Natural killer cell (primary cell): ENCODE measurements around the gene ASIC3. TPM values are rescaled to one million over a fixed set of nuclear protein-coding genes. Genes with fewer than 3 reads are reported as not detected.

Experiments used
- ATAC-seq, 3 donors: fragments of 150-1000 bp in 2 of 3; fragments of 200-7000 bp in 1 of 3; cut with Tn5 transposase; 1 replicate in 1 of 3; 2 replicates in 2 of 3; pipeline ENCODE4 v1.10.0; 2021; ENCODE audit warnings: mild to moderate bottlenecking in 2 of 3, moderate library complexity in 2 of 3
- DNase-seq, 2 donors: peaks; one replicate each; pipeline versions ENCODE4 v3.0.0 to v3.0.0-alpha.2; 2013 to 2021; ENCODE audit warnings: mixed read lengths in 1 of 2
- H3K27ac ChIP-seq: one replicate; pipeline ENCODE4 v1.5.1; 2013; ENCODE audit warnings: mild to moderate bottlenecking, low read length
- H3K27me3 ChIP-seq: one replicate; pipeline ENCODE4 v1.6.1; 2013; ENCODE audit warnings: low read length; ENCODE audit not compliant: control insufficient read depth, insufficient read depth
- H3K36me3 ChIP-seq: one replicate; pipeline ENCODE4 v1.6.1; 2013; ENCODE audit warnings: low read length; ENCODE audit not compliant: control insufficient read depth, insufficient read depth
- H3K4me1 ChIP-seq: one replicate; pipeline ENCODE4 v1.6.1; 2013; ENCODE audit warnings: low read length; ENCODE audit not compliant: control insufficient read depth, insufficient read depth
- H3K4me3 ChIP-seq: one replicate; pipeline ENCODE4 v1.5.1; 2013; ENCODE audit warnings: low read length
- H3K9me3 ChIP-seq: one replicate; pipeline ENCODE4 v1.6.1; 2013; ENCODE audit warnings: low read length; ENCODE audit not compliant: control insufficient read depth, insufficient read depth
- H3K27ac Mint-ChIP-seq, 2 donors: one replicate each; pipeline ENCODE4 v1.8.0; 2022; ENCODE audit warnings: mild to moderate bottlenecking in 2 of 2, mixed read lengths in 2 of 2, moderate library complexity in 1 of 2
- H3K27me3 Mint-ChIP-seq, 2 donors: one replicate each; pipeline ENCODE4 v1.8.0; 2022; ENCODE audit warnings: low read depth in 2 of 2, mixed read lengths in 2 of 2
- H3K36me3 Mint-ChIP-seq: one replicate; pipeline ENCODE4 v1.8.0; 2022; ENCODE audit warnings: mixed read lengths
- H3K4me1 Mint-ChIP-seq, 2 donors: one replicate each; pipeline ENCODE4 v1.8.0; 2022; ENCODE audit warnings: mixed read lengths in 2 of 2
- H3K4me3 Mint-ChIP-seq: one replicate; pipeline ENCODE4 v1.8.0; 2022; ENCODE audit warnings: mild to moderate bottlenecking, moderate library complexity, mixed read lengths
- H3K9me3 Mint-ChIP-seq, 2 donors: one replicate each; pipeline ENCODE4 v1.8.0; 2022; ENCODE audit warnings: mixed read lengths in 2 of 2
- CTCF ChIP-seq: fragments of 200-600 bp; IDR thresholded peaks from one replicate; pipeline ENCODE4 v1.8.0; 2022; ENCODE audit warnings: antibody characterized with exemption
- WGBS: methylation state at CpG from one replicate; pipeline ENCODE4 v1.1.7; 2013; ENCODE audit warnings: missing lambda C conversion rate; ENCODE audit not compliant: insufficient coverage; 5-methylcytosine and 5-hydroxymethylcytosine counted together
- intact Hi-C: fragments of 100-400 bp; cut with micrococcal nuclease; formaldehyde crosslinking; loops from one replicate; pipeline ENCODE4 v1.14.2; 2022
- total RNA-seq, 4 donors: library from RNA; stranded (reverse); fragments of 120-200 nt in 1 of 4; gene quantifications; one replicate each; pipeline versions ENCODE4 v1.2.3 to v1.2.4, GENCODE V29; 2013 to 2022

The ASIC3 gene
- total RNA-seq, 3 donors from 2014 or later (not counting 1 experiment from before 2014, with no cell fraction given) = 5.7 to 7.9 (median 5.9) TPM

GRCh38 chr7:151017370-151017952 is 30.9 kb upstream of the ASIC3 start:
- DNase-seq (peak in 1 of 2 donors; percentile 47), ATAC-seq (no peak)
- Histone ChIP-seq H3K27ac (no peak overlapping the region), H3K4me1 (peaks cover 51% of the 10 kb centered on the region), H3K4me3 (no peak overlapping the region), H3K36me3 (no peaks in the 10 kb centered on the region), H3K9me3 (no peaks in the 10 kb centered on the region), H3K27me3 (peaks cover 19% of the 10 kb centered on the region)
- Mint-ChIP-seq H3K4me1 (peaks cover 43 to 60% of the 10 kb centered on the region in 2 donors), H3K27me3 (peaks cover 0 to 41% of the 10 kb centered on the region in 2 donors), H3K9me3 (no peaks in the 10 kb centered on the region), H3K27ac (peak overlapping the region; percentile 18 to 77), H3K4me3 (peak overlapping the region; percentile 87), H3K36me3 (no peaks in the 10 kb centered on the region)
- no peak for TF ChIP-seq CTCF
- WGBS = 43% methylated on average over 13 of the region's 13 CpGs
- intact Hi-C loops = loop anchor here (5.0 to 10.0 kb wide), 2 partner anchors 55 to 353 kb away; no protein-coding TSS in a partner anchor

- WGBS = 5% methylated on average over 34 of the region's 34 CpGs
These were observed 30.3 kb upstream of the ASIC3 start for GRCh38 chr7:151017953-151018420.

GRCh38 chr7:151018421-151019129 is 29.8 kb upstream of the ASIC3 start:
- peaks cover 40% of the 10 kb centered on the region for H3K4me1 ChIP-seq
- intact Hi-C loops = loop anchor here (5.0 to 10.0 kb wide), 2 partner anchors 56 to 354 kb away; no protein-coding TSS in a partner anchor
- H3K4me3 ChIP-seq = peak overlapping the region; percentile 23
- no peak overlapping the region for H3K27ac ChIP-seq
- ATAC-seq (peak; percentile 30 to 53 (median 41)), DNase-seq (peak in 1 of 2 donors; percentile 74)
- Mint-ChIP-seq H3K27me3 (peaks cover 0 to 43% of the 10 kb centered on the region in 2 donors), H3K4me1 (peaks cover 38 to 53% of the 10 kb centered on the region in 2 donors), H3K36me3 (no peaks in the 10 kb centered on the region), H3K27ac (peak overlapping the region in 1 of 2 donors; percentile 77), H3K4me3 (peak overlapping the region; percentile 87), H3K9me3 (no peaks in the 10 kb centered on the region)
- peak; percentile 52 for TF ChIP-seq CTCF
- 2% methylated on average over 78 of the region's 82 CpGs for WGBS
- H3K9me3 ChIP-seq = no peaks in the 10 kb centered on the region
- no peaks in the 10 kb centered on the region for H3K36me3 ChIP-seq
- peaks cover 19% of the 10 kb centered on the region for H3K27me3 ChIP-seq

More at GRCh38 chr7:151017953-151018420, 30.3 kb upstream of the ASIC3 start:
- Mint-ChIP-seq H3K4me1 (peaks cover 38 to 54% of the 10 kb centered on the region in 2 donors), H3K27ac (peak overlapping the region; percentile 18 to 77), H3K36me3 (no peaks in the 10 kb centered on the region), H3K4me3 (peak overlapping the region; percentile 87), H3K27me3 (peaks cover 0 to 41% of the 10 kb centered on the region in 2 donors), H3K9me3 (no peaks in the 10 kb centered on the region)
- H3K36me3 ChIP-seq = no peaks in the 10 kb centered on the region
- peak; percentile 95 for TF ChIP-seq CTCF
- H3K27me3 ChIP-seq = peaks cover 19% of the 10 kb centered on the region
- ATAC-seq = peak; percentile 56 to 61 (median 59)
- peaks cover 46% of the 10 kb centered on the region for H3K4me1 ChIP-seq
- H3K9me3 ChIP-seq = no peaks in the 10 kb centered on the region
- H3K4me3 ChIP-seq = peak overlapping the region; percentile 23
- no peak overlapping the region for H3K27ac ChIP-seq
- DNase-seq = peak; percentile 76 to 87
- intact Hi-C loops = loop anchor here (5.0 to 10.0 kb wide), 2 partner anchors 56 to 353 kb away; no protein-coding TSS in a partner anchor
